GM21717 (cell line): ENCODE measurements around the gene SNUPN.
"Not testable (repeated sequence)": the region's sequence is repeated elsewhere in the genome, so short reads cannot be mapped to it uniquely, and the experiment has no call there.

Experiments used
- ATAC-seq: cut with Tn5 transposase; IDR thresholded peaks from one replicate; pipeline ENCODE4 v1.9.1; 2021; ENCODE audit warnings: mild to moderate bottlenecking, moderate library complexity; ENCODE audit not compliant: unreplicated experiment

The SNUPN gene

DNA sequence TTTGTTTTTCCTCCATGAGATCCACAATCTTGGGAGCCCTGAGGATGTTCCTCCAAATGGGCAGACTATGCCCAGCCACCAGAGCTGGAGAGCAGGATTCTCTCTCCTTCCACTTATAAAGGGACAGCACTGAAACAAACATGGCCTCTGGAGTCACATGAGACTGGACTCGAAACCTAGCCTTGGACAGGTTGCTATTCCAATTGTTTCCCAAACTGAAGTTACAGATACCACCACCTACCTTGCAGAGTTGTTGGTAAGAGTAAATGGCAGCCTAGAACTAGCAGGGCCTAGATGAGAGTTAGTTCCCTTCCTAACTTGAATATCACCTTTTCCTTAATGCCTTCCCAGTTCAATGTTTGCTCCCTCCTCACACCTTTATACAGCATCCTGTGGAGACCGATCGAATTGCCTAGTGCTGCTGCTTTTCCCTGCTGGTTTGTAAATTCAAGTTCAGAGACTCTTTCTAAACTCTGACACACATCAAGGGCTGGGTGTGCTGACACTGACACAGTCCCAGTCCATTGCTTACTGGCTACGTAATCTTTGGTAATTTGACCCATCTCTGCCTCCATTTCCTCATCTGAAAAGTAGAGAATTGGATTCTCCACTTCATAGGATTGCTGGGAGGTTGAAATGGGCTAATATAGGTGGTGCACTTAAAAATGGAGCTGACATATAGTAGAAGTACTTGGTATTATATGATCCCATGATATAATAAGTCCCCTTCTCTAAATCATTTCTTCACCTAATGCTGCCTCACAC lies 11.9 kb upstream of the SNUPN start:
- no peak for ATAC-seq

DNA sequence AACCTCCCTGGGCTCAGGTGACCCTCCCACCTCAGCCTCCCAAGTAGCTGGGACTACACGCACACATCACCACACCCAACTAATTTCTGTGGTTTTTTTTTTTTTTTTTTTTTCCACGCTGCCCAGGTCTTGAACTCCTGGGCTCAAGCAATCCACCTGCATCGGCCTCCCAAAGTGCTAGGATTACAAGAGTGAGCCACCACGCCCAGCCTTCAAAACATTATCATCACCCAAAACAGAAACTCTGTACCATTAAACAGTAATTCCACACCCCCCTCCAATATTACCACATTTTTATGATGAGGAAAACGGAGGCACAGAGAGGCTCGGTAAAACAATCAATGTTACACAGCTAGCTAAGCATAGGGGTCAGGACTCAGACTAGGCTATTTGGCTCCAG lies 10.5 kb upstream of the SNUPN start:
- no peak for ATAC-seq

DNA sequence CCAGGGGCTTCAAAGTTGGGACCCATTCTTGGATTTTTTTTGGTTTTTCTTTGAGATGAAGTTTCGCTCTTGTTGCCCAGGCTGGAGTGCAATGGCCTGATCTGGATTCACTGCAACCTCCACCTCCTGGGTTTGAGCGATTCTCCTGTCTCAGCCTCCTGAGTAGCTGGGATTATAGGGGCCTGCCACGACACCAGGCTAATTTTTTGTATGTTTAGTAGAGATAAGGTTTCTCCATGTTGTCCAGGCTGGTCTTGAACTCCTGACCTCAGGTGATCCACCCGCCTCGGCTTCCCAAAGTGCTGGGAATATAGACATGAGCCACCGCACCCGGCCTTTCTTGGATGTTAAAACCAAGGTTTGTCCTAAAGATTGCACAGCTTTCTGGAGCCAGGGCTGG lies 8.4 kb upstream of the SNUPN start:
- ATAC-seq: not testable (repeated sequence)

DNA sequence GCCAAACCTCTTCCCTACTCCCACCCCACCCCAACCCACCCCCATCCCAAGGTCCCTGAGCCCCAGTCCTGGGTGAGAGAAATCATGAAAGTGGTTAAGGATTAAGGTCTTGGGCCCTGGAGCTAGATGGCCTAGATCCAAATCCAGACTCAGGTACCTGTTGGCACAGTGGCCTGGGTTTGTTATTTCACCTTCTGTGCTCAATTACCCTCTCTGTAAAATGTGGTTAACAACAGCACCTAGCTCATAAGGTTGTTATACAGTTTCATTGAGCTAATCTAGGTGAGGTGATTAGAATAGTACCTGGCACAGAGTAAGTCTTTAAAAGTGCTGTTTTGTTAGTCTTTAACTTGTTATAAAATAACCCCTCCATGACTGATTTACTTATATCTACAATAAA lies 6.4 kb upstream of the SNUPN start:
- ATAC-seq: no peak

DNA sequence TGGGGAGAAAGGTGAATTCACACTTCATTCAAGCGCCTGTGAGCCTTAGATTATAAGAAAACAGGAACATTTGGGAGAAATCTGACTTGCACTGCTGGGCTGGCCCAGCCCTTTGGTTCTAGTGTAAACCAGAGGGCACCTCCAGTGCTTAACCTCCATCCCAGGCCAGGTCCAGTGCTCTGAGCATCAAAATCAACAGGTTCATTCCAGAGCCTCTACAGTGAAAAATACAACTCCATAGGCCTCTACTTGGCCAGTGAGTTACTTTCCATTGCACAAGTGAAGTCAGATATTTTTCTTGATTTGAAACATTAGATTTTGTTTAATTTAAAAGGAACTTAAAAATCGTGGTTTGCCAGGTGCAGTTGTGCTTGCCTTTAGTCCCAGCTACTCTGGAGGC lies 3.0 kb downstream of the SNUPN start:
- no peak for ATAC-seq

DNA sequence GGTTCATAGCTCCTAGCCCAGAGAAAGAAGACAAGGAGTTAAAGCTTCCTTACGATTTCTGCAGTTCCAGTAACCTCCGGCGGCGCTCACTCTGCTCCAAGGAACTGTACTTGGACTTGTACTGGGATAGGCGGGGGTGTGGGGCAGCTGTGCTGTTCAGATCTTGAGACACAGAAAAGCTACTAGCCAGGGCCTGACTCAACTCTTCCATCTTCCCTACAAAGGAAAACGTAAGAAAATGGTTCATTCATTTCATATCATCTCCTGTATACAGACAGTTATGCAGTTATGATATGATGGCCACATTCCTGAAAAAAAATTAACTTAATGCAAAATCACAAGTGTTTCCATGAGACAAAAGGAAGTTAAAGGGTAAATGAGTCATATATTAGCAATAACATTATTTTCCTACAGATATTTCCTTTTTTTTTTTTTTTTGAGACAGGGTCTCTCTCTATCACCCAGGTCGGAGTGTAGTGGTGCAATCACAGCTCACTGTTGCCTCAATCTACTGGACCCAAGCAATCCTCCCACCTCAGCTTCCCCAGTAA lies 4.6 kb downstream of the SNUPN start:
- ATAC-seq: no peak

DNA sequence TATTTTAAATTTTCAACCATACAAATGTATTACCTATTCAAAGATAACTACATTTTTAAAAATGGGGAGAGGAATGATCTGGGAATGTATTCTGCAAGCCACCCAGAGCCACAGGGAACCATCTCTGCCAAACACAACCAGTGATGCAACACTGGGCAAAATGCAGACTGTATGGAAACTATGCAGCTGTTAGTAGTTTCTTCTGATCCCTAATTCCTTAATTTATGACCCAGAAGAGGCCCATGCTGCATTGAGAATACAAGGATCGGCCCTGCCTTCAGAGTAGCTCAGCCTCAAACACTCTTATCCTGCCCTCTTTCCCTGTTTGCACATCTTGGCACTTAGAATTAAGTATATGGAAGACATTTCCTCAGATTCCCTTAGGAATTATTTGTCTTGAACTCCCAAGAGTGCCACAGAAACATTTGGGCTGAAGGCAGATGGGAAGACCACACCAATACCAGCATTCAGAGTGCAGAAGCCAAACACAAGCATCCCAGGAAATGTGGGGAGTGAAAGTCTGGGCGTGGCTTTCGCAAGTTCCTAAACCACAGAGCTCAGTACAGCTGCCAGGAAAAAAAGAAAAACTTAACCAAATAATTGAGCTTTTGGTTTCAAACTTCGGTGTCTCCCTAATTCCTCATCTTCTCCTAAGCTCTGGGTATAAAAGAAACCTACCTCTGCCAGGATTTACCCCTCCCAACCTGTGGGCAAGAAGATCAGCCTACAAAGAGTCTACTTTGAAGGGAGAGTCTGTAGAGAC lies 5.3 kb downstream of the SNUPN start:
- no peak for ATAC-seq

DNA sequence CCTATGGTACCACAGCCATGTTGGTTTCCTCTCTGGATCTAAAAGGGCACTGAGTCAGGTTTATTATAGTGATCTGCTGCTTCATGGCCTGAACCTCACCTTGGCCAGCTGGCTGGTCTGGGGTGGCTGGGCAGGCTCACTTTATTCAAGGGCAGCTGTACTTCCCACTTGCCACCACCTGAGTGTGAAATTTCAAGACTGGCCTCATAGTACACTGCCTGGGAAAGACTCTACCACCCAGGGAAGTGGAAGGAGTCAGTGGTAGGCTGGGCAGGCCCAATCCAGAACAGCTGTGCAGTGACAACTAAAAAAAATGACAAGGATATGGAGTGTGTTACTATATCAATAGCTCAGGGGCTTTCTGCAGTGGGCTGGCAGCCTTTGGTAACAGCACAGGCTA lies 8.8 kb downstream of the SNUPN start:
- ATAC-seq: no peak

DNA sequence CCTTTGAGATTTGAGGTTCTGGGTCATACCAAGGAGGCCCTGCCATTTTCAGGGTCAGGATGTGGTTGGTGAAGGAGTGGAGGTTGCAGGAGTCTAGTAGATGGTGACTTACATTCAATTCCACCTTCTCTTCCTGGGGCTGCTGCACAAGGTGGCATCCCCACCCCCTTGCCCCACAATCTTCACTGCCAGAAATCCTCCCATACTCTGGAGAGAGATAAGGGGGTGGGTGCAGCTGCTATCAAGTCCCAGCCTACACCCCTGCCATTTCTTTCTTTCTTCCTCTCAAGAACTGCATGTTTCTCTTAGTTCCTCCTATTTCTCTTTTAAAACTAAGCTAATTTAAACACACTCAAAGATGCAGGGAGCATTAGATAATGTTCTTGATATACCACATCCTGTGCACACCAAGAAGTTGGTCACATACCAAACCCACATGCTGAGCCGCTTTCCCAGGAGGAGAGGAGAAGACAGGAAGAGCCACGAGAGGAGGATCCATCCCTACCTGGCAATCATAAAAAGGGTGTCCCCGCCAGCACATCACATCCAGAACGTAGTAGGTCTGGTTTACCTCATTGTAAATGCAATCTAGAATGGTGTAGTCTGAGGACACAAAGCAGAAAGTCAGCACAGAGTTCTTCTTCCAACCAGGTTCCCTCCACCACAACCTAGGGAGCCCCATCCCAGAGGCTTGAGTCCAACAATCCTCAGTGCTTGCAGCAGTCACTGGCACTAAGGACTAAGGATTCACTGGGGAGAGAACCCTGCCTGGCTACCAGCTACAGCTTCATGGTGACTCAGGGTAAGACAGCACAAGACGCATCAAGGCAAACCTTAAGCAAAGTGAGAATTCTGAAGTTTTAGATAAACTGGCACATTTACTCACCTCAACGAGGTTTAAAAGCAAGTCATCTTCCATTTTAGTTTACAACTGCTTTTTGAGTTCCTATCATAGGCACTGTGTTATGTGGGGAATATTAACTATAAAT lies 18.5 kb downstream of the SNUPN start:
- ATAC-seq: no peak

DNA sequence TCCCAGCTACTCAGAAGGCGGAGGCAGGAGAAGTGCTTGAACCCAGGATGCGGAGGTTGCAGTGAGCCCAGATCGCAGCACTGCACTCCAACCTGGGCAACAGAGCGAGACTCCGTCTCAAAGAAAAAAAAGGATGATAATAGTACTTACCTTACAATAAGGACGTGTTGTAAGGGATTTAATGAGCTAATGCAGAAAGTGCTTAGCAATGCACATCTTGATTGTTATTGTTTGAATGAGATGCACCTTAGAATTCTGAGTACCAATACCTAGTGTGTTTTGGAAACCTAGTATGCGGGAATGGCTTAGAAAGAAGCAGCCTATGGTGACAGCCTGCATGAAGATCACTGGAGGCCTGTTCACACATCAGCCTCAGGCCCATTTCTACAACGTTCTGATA lies 19.5 kb downstream of the SNUPN start:
- no peak for ATAC-seq

DNA sequence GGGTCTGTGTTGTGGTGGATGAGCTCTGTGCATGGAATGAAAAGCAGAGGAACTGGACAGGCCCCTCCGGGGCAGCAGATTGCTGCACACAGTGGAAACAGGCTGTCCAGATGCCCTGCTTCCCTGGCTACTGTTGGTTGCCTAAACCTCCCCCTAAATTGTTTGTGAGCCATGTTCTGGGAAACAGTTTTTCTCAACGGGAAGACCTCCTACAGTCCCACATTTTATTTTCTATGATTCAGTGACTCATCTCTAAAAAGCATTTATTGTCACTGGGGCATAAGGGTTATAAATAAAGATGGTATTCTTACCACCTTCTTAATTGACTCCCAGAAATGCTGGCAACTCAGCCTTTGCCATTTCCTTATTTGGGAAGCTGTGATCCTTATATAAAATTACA lies 26.1 kb downstream of the SNUPN start:
- no peak for ATAC-seq

DNA sequence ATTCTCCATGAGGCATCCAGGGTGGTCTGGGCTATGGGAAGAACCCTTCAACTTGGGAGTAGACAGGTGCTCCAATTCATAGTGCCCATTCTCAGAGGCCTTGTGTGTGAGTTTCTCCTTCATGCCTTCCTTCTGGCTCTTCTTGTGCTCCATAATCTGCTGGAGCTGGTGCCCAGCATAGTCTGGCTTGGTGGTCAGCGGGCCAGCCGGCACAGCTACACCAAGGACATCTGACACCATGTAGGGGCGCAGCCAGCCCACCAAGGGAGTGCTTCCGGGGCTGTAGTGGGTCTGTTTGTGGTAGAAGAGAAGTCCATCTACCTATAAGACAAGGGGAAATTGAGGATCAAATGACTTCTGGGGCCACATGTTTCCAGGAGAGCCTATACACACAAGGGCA lies 27.2 kb downstream of the SNUPN start:
- no peak for ATAC-seq

DNA sequence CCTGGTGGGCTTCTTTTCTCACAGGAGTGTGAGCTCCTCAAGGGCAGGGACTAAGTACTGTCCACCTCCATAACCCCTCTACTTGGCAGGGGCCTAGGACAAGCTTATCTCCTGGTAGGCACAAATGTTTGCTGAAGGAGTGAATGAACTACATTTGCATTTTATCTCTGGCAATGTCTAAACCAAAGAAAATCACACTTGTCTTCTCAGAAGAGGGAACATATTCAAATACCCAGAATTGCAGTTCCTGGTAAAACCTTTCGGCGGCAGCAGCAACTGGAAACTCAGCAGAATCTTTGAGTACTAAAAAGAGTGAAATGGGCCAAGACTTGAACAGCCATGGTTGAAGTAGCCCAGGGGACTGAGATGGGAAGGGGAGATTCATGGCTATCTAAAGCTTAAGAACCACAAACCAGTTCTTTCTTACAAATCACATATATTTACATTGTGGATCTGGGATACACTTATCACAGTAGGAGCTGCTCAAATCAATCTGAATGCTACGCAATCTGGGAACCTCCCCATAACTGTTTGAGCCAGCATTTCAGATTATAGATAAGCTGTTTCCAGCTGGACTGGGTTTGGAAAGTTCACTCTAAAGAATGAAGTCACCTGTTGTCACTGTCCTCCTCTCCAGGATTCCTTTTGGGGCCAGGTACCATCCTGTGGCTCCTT lies 27.7 kb downstream of the SNUPN start:
- no peak for ATAC-seq

DNA sequence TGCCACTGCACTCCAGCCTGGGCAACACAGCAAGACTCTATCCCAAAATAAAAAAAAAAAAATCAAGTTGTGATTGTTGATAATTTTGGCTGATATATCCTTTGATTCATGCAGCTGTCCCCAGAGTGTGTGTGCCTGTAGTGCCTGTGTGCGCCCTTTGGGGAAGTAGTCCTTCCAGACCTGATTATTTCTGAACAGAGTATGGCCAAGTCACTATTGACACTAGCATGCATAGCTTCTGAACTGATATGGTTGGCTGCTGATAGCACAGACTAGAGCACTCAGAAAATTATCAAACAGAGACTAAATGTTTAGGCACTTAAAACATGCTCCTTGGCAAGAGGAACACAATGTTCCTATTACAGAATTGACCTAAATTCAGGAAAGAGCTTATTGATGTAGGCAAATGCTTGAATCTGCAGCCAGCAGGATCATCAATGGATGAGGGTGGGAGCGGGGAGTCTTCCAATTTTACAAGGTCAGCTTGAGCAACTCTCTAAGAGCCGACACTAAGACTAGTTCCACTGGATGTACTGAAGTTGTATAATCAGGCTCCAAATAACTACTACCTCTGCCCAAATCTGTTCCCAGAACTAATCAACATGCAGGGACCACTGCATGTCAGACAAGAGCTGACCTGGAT lies 28.7 kb downstream of the SNUPN start:
- ATAC-seq: no peak

DNA sequence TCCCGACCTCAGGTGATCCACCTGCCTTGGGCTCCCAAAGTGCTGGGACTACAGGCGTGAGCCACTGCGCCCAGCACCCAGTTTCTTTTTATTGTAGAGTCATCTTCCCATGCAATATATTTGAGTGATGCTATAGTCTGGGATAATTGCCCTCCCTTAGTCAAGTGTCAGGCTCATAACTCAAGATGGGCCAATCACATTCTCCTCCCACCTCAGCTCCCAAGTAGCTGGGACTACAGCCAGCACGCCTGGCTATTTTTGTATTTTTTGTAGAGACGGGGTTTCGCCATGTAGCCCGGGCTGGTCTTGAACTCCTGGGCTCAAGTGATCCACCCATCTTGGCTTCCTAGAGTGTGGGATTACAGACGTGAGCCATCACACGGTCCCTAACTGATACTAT lies 31.2 kb downstream of the SNUPN start:
- ATAC-seq: no peak

DNA sequence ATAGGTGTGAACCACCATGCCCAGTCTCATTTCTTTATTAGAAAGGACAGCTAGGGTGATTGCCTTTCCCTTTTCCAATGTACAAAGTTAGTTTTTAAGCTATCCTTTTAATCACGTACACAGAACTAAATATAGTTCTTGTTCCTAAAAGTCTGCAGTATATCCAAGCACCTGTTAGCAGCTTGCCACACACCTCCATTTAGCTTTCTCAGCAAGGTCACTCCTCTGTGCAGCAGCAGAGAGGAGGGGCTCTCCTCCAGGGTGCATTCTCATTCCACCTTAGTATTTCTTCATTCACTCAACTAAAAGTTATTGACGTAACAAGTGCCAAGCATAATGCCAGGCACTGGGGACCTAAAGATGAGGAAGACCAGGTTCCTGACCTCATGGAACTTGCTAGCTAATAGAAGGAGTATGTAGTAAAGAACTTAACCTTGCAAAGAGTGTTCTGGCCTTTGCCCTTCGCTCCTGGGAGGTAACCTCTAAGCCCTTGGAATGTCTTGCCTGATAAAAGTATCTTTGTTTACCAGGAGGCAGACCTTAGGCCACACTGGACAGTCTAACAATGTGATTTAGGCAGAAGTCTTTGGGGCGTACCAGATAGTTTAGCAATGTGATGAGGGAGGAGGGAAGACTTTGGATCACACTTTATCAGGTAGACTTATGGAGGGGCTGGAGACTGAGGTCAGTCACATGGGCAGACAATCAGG lies 33.7 kb downstream of the SNUPN start:
- ATAC-seq: no peak

DNA sequence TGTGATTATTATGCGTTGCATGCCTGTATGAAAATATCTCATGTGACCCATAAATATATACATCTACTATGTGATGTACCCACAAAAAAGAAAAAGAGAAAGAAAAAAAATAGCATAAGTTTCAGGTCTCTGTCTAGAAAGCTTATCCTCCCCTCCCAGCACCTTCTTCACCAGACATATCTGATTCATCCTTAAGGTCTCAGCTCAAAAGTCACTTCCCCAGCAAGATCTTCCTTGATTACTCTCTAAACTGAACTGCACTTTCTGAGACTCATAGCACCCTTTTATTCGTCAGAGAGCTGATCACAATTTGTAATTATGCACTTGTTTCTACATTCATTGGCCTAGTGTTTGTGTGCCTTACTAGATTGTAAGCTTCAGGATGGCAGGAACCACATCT lies 35.3 kb downstream of the SNUPN start:
- no peak for ATAC-seq

DNA sequence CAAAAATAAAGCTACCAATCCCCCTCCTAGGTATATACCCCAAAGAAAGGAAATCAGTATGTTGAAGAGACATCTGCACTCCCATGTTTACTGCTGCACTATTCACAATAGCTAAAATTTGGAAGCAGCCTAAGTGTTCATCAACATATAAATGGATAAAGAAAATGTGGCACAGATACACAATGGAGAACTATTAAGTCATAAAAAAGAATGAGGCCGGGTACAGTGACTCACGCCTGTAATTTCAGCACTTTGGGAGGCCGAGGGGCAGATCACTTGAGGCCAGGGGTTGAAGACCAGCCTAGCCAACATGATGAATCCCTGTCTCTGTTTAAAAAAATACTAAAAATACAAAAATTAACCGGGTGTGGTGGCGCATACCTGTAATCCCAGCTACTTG lies 36.5 kb downstream of the SNUPN start:
- no peak for ATAC-seq

DNA sequence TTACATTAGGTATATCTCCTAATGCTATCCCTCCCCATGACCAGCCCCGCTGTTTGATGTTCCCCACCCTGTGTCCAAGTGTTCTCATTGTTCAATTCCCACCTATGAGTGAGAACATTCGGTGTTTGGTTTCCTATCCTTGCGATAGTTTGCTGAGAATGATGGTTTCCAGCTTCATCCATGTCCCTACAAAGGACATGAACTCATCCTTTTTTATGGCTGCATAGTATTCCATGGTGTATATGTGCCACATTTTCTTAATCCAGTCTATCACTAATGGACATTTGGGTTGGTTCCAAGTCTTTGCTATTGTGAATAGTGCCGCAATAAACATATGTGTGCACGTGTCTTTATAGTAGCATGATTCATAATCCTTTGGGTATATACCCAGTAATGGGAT lies 39.1 kb downstream of the SNUPN start:
- not testable (repeated sequence) for ATAC-seq
